GM19035 (cell line): ENCODE data around the gene B4GALT6.

ENCODE experiments used
- ATAC-seq: cut with Tn5 transposase; IDR thresholded peaks from one replicate; pipeline ENCODE4 v1.9.1; 2021; ENCODE audit not compliant: unreplicated experiment

B4GALT6 gene

GRCh38 chr18:31596081-31596872 is 88.1 kb downstream of the B4GALT6 start:
- no peak for ATAC-seq

- ATAC-seq: no peak
These were observed 89.1 kb downstream of the B4GALT6 start for GRCh38 chr18:31595121-31595771.

- ATAC-seq: no peak
These were observed 91.7 kb downstream of the B4GALT6 start for GRCh38 chr18:31592506-31593157.

GRCh38 chr18:31591628-31592027 is 92.8 kb downstream of the B4GALT6 start, which contains the start of gene TTR:
Gene TTR (plus strand): TSS chr18:31591877. CDS start chr18:31591903, 26 bp downstream.
- ATAC-seq: no peak

GRCh38 chr18:31591113-31591512 is 93.3 kb downstream of the B4GALT6 start:
- ATAC-seq: no peak

- ATAC-seq: no peak
These were observed 93.8 kb downstream of the B4GALT6 start for GRCh38 chr18:31590570-31590969.

- ATAC-seq: no peak
These were observed 96.9 kb downstream of the B4GALT6 start for GRCh38 chr18:31587529-31587928.

- ATAC-seq: no peak
These were observed 97.8 kb downstream of the B4GALT6 start for GRCh38 chr18:31586616-31587015.

- no peak for ATAC-seq
These were observed 98.4 kb downstream of the B4GALT6 start for GRCh38 chr18:31585991-31586390.

GRCh38 chr18:31583185-31583854 is 101.1 kb downstream of the B4GALT6 start:
- ATAC-seq: no peak

- ATAC-seq: no peak
These were observed 102.7 kb downstream of the B4GALT6 start for GRCh38 chr18:31581498-31582197.

GRCh38 chr18:31579375-31579774 is 105.0 kb downstream of the B4GALT6 start:
- ATAC-seq: no peak

- ATAC-seq: no peak
These were observed 106.3 kb downstream of the B4GALT6 start for GRCh38 chr18:31578126-31578525.

- no peak for ATAC-seq
These were observed 107.2 kb downstream of the B4GALT6 start for GRCh38 chr18:31577195-31577594.

- ATAC-seq: no peak
These were observed 107.7 kb downstream of the B4GALT6 start for GRCh38 chr18:31576670-31577069.

GRCh38 chr18:31575515-31576257 is 108.7 kb downstream of the B4GALT6 start:
- no peak for ATAC-seq

- no peak for ATAC-seq
These were observed 110.0 kb downstream of the B4GALT6 start for GRCh38 chr18:31574359-31574758.
